GM21367 (cell line): Measurements from ENCODE around the gene FCN2.

ENCODE experiments used
- ATAC-seq: cut with Tn5 transposase; IDR thresholded peaks from one replicate; pipeline ENCODE4 v1.9.1; 2021; ENCODE audit not compliant: unreplicated experiment

FCN2 gene

DNA sequence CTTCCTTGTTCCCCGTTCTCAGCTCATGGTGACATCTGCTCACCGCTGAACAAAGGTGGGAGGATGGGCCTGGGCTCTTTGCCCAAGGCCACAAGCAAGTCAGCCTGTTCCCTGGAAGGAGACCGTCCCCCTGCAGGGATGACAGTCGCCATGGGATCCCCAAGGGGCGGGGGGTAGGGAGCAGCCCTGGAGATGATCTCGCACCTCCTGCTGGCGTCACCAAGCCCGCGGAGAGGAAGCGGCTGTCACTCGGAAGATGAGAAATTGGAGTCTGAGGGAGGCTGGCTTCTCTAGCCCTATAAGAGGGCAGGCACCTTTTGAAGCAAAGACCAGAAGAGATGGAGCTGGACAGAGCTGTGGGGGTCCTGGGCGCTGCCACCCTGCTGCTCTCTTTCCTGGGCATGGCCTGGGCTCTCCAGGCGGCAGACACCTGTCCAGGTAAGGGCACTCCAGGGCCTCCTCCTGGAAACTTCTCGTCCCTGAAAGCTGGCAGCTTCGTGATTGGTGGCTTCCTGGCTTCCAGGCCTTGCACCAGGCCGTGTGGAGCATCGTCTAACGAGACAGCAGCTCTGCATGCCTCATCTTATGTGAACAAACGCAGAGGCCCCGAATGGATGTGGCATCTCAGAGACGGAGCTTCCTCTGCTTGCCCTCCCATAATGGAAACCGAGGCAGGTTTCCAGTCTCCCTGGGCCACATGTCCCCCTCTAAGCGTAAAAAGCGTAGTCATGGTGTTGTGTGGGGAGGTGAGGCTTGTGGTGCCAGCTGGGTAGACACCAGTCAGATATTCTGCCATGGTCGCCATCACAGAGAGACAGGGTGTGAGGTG lies at the start of gene FCN2:
Gene FCN2 (plus strand): TSS at position 327 of the 829 bp plus-strand sequence. CDS start 12 bp downstream, at position 339.
- ATAC-seq = no peak

DNA sequence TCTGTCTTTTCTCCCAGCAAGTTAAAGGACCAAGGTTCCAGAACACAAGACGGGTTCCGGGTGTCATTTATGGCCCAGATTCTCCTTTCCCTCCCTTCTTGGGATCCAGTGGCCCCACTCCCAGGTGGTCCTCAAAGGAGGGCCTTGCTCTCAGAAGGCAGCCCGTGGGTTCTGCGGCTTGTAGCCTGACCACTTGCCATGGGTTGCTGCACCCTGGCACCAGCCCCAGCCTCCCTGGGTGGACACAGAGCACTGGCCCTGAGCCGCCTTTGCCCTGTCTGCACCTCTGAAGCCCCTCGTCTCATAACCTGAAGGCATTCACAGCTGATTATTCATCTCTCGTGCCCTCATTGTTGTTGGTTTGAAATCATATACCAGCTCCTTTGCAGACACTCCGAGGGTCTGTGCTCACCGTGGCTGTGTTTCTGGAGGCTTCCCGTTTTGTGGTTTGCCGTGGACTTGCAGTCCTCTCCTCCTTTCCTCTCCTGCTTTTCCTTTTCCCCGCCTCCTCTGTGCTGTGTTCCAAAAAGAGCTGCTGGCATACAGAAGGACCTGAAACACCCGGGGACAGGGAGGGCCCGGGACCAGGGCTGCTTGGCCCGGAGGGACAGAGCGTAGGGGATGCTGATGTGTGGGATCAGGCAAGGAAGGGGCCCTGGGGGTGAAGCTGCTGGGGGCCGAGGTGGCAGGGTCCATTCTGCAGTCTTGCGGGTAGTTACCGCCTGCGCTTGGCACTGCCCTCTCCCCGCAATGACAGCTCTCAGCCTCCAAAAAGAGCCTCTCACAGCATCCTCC lies 49.5 kb upstream of the FCN2 start:
- ATAC-seq = no peak

DNA sequence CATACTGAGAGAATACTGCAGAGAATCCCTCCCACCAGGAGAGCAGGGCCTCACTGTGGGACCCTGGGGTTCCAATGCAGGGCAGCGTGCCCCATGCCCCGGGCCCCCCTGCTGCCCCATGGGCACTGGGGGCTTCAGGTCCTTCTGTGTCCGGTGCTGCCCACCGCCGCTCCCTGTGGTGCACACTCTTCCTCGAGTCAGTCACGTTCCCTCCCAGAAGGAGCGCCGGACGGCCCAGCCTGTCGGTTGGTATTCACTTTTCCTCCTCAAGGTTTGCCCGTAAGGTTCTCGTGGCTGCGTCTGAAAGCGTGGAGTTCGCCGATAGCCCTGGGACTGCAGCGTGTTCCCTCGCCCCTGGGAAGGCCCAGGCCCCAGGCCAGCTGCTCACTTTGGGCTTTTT lies 48.1 kb upstream of the FCN2 start:
- ATAC-seq = no peak

DNA sequence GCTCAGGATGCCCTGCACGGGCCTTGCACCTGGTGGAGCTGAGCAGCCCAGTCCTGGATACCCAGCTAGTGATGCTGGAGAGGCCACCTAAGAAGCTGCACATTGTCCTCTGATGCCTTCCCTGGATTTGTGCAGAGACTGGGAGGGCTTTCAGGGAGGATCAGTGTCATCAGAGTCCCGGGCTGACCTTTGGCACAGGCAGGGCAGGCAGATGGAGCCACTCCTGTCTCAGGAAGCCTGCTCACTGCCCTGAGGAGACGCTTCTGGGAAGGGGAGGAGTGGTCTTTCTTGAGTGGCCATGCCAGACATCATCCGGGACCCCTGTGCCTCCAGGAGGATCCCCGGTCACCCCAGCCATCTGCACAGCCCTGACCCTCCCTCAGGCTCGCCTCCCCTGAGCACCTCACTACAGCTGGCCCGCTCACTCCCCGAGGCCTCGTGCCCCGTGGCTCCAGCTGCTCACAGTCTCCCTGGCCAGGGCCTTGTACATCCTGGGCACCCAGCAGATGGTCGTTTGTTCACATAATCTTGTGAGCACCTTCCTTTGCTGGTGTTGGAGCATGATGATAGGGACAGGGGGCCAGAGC lies 47.2 kb upstream of the FCN2 start:
- no peak for ATAC-seq

DNA sequence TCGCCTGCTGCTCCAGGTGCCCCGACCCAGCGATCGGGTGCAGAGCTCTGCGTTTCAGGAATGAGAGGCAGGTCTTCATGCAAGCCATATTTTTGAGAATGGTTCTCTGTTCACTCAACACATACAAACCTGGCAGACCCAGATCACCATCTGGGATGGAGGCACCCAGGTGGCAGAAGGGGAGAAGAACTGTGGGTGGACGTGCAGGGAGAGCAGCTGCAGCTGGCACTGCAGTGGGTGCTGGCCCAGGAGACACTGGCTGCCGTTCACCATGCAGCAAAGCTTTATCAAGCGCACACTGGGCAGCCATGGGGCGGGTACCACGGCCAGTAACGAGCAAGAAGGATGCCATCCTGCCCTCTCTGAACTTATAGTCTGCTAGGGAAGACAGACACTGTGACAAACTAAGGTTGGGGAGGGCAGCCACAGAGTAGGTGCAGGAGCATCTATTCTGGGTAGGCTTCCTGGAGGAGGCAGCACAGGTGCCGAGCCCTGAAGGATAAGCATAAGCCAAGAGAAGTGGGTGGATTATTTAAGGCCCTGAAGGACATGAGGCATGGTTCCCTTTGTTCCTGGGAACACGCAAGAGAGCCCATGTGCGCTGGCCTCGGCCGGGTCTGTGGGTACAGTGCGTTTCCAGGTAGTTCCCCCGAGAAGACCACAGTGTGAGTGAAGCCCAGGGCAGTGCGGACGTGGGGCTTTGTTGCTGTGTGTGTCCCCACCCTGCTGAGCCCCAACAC lies 46.2 kb upstream of the FCN2 start:
- ATAC-seq = no peak

DNA sequence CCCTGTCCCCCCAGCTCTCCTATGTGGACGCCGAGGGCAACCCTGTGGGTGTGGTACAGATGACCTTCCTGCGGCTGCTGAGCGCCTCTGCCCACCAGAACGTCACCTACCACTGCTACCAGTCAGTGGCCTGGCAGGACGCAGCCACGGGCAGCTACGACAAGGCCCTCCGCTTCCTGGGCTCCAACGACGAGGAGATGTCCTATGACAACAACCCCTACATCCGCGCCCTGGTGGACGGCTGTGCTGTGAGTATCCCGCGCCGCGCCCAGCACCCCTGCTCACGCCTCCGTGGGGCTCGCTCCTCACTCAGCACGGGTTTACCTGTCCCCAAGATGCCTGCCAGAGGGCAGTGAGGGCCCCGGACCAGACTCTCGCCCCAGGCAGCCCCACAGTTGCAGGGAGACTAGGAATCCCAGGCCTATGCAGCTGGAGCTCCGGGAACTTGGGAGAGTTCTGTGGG lies 45.6 kb upstream of the FCN2 start:
- no peak for ATAC-seq

DNA sequence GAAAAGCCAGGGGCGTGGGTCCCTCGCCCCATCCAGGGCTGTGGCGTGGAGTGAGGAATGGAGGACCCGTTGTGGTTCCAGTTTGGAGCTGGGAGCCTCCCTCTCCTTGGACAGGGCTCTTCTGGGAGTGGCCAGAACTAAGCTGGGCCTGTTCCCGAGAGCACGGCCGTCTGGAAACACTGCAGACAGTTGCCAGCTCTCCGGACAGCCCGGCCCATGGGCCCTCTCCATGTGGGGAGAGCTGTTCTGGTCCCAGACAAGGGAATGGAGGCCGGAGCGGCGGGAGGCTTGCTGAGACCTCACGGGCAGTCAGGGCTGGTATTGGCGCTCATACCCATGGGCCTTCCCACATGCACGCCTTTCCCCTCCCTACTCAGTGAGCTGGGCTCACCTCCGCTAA lies 45.2 kb upstream of the FCN2 start:
- no peak for ATAC-seq

DNA sequence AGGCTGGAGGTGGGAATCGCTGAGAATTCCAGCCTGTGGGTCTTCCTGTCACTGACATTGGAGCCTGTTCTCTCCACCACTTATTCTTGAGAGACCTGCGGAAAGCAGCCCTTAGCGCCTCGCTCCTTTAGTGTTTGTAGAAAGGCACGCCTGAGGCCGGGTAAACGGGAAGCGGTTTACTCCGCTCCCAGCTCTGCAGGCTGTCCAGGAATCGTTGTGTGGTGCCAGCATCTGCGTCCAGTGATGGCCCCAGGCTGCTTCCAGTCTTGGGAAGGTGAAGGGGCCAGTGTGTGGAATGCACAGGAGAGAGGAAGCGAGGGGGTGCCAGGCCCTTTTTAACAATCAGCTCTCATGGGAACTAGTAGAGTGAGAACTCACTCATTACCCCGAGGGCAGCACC lies 44.6 kb upstream of the FCN2 start:
- ATAC-seq = no peak

DNA sequence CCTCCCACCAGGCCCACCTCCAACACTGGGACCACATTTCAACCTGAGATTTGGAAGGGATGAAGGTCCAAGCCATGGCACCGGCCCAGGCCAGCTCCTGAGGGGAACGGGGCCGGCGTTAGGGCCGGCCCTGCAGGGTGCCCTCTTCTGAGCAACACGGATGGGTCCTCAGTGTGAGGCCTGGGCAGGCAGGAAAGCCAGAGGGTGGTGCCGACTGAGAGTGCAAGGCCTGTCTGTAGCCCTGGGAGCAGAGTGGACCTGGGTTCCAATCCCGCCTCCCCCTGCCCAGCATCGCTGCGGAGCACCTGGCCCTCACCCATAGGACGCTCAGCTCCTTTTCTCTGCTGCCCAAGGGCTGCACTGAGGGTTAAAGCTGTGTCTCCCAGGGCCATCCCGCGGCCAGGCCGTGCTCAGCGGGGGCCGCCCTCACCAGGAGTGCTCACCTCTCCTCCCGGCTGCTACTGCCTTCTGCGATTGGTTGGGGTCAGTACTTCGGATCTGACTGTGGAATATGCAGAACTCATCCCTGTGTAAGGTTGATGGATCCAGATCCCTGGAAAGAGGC lies 44.1 kb upstream of the FCN2 start:
- no peak for ATAC-seq

DNA sequence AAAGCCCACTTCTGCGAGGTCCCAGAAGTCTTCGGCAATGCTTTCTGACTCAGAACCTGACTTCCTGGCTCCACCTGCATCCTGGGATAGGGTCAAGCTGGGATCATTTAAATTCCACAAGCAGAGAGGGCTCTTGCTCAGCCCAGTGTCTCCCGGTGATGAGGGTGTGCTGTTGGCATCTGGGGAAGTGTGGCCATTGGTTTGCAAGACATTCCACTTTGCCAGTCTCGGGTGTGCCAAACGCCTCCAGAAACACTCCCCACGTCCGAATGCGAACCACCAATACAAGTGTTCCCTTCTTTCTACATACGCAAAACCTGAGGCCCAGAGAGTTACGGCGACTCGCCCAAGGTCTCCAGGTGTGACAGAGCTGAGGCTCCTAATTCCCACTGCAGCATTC lies 43.1 kb upstream of the FCN2 start:
- ATAC-seq = no peak

DNA sequence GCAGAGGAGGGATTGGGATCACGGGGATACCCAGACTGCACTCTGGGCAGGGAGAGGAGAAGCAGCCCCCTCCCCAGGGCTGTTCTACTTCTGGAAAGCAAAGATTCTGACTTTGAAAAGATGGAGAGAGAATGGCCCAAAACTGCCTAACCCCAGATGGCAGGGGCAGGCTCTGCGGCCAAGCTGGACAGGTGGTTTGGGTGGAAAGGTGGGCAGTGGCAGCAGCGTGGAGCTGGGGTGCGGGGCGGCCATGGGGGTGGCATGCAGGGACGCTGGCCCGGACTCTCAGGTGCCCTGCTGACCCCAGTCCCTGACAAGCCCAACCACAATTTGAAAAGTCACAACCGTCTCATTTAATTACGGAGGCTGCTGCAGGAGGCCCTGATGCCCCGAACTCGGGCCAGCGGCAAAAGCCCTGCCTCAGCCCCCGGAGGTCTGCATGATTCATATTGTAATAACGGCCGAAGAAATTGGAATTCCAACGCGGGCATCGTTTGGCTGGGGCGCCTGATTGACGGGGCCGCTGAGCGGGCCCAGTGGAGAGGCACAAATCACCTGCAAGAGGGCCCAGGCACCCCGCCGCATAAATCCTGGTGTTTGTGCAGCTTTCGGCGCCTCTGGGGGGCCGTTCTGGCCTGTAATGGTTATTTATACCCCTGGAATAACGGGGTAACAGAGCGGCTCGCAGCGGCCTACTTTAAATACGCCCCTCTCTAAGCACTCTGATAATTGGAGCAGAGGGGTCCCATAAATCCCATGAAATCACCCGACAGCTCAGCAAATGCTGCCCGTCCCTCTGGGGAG lies 41.8 kb upstream of the FCN2 start:
- ATAC-seq = no peak

DNA sequence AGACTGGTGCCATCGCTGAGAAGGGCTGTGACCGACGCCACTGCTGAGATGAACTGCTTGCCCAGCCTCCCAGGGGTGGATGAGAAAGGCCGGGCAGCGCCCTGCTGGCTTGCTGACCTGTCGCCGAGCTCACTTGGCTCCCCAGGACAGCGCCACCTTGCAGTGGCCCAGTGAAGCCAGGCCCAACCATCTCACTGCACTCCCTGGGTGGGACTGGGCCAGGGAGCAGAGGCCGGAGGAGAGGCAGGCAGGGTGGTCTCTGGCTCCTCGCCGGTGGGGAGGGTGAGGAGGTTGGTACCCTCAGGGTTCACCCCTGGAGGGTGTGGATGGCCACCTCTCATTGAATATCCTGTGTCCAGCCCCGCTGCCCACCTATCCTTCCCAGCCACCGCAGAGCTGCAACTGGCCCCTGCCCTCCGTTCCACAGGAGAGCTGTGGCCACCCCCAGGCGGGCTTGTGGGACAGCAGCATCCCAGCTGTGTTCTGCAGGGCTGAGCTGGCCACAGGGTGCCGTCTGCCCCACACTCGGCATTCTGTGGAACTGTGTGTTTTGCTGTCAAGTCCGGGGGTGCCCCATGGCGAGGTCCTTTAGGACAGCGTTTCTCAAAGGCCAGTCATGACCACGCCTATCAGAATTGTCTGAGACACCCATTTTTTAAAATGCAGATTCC lies 41.0 kb upstream of the FCN2 start:
- no peak for ATAC-seq

DNA sequence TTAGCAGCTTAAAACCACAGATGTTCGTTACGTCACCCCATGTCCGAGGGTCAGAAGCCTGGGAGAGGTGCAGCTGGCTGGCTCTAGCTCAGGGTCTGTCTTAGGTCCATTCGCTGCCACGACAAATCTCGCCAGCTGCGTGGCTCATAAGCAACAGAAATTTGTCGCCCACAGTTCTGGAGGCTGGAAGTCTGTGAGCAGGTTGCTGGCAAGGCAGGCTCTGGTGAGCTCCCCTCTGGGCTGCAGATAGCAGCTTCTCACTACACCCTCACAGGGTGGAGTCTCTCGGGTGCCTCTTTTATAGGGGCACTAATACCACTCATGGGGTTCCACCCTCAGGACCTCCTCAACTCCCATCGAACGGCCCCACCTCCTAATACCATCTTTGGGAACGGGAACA lies 40.1 kb upstream of the FCN2 start:
- ATAC-seq = no peak

DNA sequence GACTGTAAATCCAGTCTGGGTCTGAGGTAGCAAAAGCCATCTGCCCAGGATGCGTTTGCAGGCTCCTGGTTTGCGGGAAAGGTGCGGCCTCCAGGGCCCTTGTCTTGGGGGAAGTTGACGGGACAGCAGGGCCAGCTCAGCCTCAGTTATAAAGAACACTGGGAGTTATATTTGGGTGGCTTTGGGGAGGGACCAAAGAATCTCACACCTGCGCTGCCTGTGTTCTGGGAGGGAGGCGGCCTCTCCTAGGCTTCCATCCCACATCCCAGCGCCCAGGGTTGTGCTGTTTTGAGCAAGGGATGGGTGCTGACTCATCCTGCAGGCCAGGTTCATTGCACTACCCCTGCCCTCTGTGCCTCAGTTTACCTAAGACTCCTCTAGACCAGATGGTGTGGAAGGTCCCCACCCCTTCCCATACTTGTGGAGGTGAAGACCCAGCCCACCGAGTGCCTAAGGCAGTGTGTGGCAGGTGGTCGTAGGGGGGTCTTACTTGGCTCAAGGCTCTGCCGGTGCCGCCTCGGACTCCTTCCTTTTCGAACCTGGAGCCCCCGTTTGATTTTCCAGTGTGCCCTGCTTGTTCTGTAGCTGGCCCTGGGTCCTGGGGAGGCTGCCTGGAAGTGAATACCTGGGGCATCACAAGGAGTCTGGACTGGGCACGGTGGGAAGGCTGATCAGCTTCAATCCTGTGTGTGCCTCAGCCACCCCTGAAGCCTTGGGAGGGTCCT lies 39.3 kb upstream of the FCN2 start:
- ATAC-seq = no peak

DNA sequence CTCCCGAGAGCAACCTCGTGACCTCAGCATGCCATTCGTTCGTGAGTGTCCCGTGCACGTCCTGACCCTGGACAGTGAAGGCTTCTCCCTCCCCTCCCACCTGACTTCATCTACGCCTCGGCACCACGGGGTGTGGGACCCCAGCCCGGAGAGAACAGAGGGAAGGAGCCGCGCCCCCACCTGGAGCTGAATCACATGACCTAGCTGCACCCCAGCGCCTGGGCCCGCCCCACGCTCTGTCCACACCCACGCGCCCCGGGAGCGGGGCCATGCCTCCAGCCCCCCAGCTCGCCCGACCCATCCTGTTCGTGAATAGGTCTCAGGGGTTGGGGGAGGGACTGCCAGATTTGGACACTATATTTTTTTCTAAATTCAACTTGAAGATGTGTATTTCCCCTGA lies 38.3 kb upstream of the FCN2 start:
- no peak for ATAC-seq

DNA sequence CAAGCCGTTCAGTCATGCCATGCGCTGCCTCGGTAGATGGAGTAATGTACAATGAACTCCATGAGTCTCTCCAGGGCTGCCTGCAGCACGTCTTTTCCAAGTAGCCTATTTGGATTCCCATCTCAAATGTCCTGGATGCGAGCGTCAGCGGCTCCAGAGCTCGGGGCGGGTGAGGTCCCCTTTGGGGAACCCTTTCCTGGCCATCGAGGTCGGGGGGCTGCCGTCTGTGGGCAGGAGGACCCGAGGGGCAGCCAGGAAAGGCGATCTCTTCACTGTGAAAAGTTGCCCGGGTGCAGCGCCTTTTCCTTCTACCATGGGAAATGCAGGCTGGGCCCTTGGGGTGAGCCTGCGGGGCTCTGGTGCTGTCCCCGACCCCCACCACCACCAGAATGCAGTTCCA lies 36.9 kb upstream of the FCN2 start:
- ATAC-seq = no peak

DNA sequence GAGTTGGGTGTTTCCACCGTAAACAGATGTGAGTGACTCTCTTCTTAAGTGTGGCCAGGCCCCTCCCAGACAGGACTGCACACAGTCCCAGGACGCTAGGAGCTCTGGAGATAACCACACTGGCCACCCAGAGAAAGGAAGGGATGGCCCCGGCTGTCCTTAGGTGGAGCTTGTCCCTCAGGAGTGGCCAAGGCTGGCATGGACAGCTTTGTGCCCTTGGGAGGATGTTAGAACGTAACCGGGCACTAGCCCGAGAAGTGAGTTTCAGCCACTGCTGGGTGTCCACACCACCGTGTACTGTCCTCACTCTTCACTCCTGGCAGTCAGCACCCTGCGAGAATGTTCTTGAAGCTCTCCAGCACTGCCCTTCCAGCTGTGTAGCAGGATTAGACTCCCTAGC lies 35.8 kb upstream of the FCN2 start:
- no peak for ATAC-seq

DNA sequence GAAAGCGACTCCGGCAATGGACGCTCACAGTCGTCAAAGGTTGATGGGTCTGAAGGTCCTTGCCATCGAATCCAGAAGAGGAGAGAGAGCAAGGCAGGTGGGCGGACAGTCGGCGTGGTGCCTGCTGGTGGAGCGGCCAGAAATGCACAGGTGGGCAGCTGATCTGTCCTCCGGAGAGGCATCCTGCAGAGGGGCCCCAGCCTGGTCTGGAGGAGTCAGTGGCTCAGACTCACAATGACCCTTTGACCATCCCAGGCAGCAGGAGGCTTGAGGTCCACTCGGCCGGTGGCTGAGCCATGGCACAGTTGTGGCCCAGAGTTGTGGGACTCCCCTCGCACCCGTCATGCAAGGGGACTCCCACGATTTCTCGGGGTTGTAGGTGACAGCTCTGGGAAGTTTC lies 34.4 kb upstream of the FCN2 start:
- ATAC-seq = no peak

DNA sequence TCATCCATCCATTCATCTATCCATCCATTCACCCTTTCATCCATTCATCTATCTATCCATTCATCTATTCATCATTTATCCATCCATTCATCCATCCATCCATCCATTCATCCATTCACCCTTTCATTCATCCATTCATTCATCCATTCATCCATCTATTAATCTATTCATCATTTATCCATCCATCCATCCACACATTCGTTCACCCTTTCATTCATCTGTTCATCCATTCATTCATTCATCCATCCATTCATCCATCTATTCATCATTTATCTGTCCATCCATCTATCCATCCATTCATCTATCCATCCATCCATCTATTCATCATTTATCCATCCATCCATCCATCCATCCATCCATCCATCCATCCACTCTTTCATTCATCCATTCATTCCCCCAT lies 33.9 kb upstream of the FCN2 start:
- ATAC-seq = no peak
